Neural progenitor cell (in vitro differentiated cells): Measurements from ENCODE around the gene ZNF574. TPM values are rescaled to one million over a fixed set of nuclear protein-coding genes. Genes with fewer than 3 reads are reported as not detected.

ENCODE experiments used
- DNase-seq: peaks from one replicate; pipeline ENCODE4 v3.0.0-alpha.2; 2016; ENCODE audit warnings: low spot score
- H2AFZ ChIP-seq: fragments of 200-600 bp; sonication (generic); replicated peaks from 2 replicates; pipeline ENCODE4 v1.6.1; 2016; ENCODE audit warnings: antibody characterized with exemption
- H3F3A ChIP-seq: fragments of 200-600 bp; sonication (generic); 2 replicates; pipeline ENCODE4 v1.6.1; 2016; ENCODE audit warnings: antibody characterized with exemption, low read depth
- H3K27ac ChIP-seq: fragments of 200-600 bp; sonication (generic); 2 replicates; pipeline ENCODE4 v1.5.1; 2016; ENCODE audit warnings: mild to moderate bottlenecking
- H3K27me3 ChIP-seq: fragments of 200-600 bp; sonication (generic); 2 replicates; pipeline ENCODE4 v1.6.1; 2016; ENCODE audit warnings: mild to moderate bottlenecking, moderate library complexity
- H3K36me3 ChIP-seq: fragments of 200-600 bp; sonication (generic); 2 replicates; pipeline ENCODE4 v1.5.1; 2016
- H3K4me1 ChIP-seq: fragments of 200-600 bp; sonication (generic); 2 replicates; pipeline ENCODE4 v1.6.1; 2016; ENCODE audit warnings: mixed run types
- H3K4me2 ChIP-seq: fragments of 200-600 bp; sonication (generic); 2 replicates; pipeline ENCODE4 v1.6.1; 2016
- H3K4me3 ChIP-seq: fragments of 200-600 bp; sonication (generic); 2 replicates; pipeline ENCODE4 v1.5.1; 2016
- H3K79me2 ChIP-seq: fragments of 200-600 bp; sonication (generic); 2 replicates; pipeline ENCODE4 v1.6.1; 2016; ENCODE audit warnings: low read depth
- H3K9ac ChIP-seq: fragments of 200-600 bp; sonication (generic); 2 replicates; pipeline ENCODE4 v1.6.1; 2016
- H3K9me3 ChIP-seq: fragments of 200-600 bp; sonication (generic); 2 replicates; pipeline ENCODE4 v1.5.1; 2016; ENCODE audit warnings: low read depth
- H4K20me1 ChIP-seq: fragments of 200-600 bp; sonication (generic); 2 replicates; pipeline ENCODE4 v1.6.1; 2016; ENCODE audit warnings: low read depth
- H3K27ac Mint-ChIP-seq: 3 replicates; pipeline ENCODE4 v1.8.0; 2021; ENCODE audit warnings: mixed read lengths
- H3K27me3 Mint-ChIP-seq: 2 replicates; pipeline ENCODE4 v1.8.0; 2022; ENCODE audit warnings: low read depth, mild to moderate bottlenecking, inconsistent platforms, moderate library complexity, mixed read lengths; ENCODE audit not compliant: insufficient read depth
- H3K36me3 Mint-ChIP-seq: 3 replicates; pipeline ENCODE4 v1.8.0; 2021; ENCODE audit warnings: mixed read lengths
- H3K4me1 Mint-ChIP-seq: 3 replicates; pipeline ENCODE4 v1.8.0; 2021; ENCODE audit warnings: mixed read lengths
- H3K4me3 Mint-ChIP-seq: 3 replicates; pipeline ENCODE4 v1.8.0; 2021; ENCODE audit warnings: mild to moderate bottlenecking, moderate library complexity, mixed read lengths
- H3K9me3 Mint-ChIP-seq: 3 replicates; pipeline ENCODE4 v1.8.0; 2020; ENCODE audit warnings: mixed read lengths
- CTCF ChIP-seq: fragments of 200-600 bp; sonication (generic); IDR thresholded peaks from 2 replicates; pipeline ENCODE4 v1.5.1; 2017; ENCODE audit warnings: antibody characterized with exemption, mild to moderate bottlenecking
- EZH2 ChIP-seq: fragments of 200-600 bp; sonication (generic); IDR thresholded peaks from 2 replicates; pipeline ENCODE4 v1.6.1; 2017; ENCODE audit warnings: antibody characterized with exemption, mild to moderate bottlenecking, moderate library complexity
- EZH2phosphoT487 ChIP-seq: fragments of 200-600 bp; sonication (generic); IDR thresholded peaks from 2 replicates; pipeline ENCODE4 v1.6.1; 2017; ENCODE audit warnings: antibody characterized with exemption
- total RNA-seq: library from RNA; depleted of rRNA; stranded (reverse); fragments of >200 nt; gene quantifications from 2 replicates; pipeline ENCODE4 v1.2.3, GENCODE V29; 2015; ENCODE audit warnings: low replicate concordance

ZNF574 gene
- total RNA-seq, 1 donor from 2014 or later: 13.4 TPM

GRCh38 chr19:42122691-42123607 is 47.0 kb downstream of the ZNF574 start:
- Mint-ChIP-seq H3K4me1 (no peaks in the 10 kb centered on the region), H3K27ac (no peak overlapping the region), H3K36me3 (no peaks in the 10 kb centered on the region), H3K9me3 (peaks cover 11% of the 10 kb centered on the region), H3K4me3 (no peak overlapping the region), H3K27me3 (peaks cover 16% of the 10 kb centered on the region)
- no peaks in the 10 kb centered on the region for H3F3A ChIP-seq
- no peaks in the 10 kb centered on the region for H3K36me3 ChIP-seq
- H3K9me3 ChIP-seq: no peaks in the 10 kb centered on the region
- no peaks in the 10 kb centered on the region for H3K79me2 ChIP-seq
- H2AFZ ChIP-seq: no peak overlapping the region
- no peak overlapping the region for H3K4me2 ChIP-seq
- no peak overlapping the region for H3K27ac ChIP-seq
- no peaks in the 10 kb centered on the region for H3K4me1 ChIP-seq
- TF ChIP-seq EZH2phosphoT487: no peak
- TF ChIP-seq EZH2: no peak
- no peak for TF ChIP-seq CTCF
- H3K9ac ChIP-seq: no peak overlapping the region
- no peaks in the 10 kb centered on the region for H4K20me1 ChIP-seq
- no peak for DNase-seq
- H3K27me3 ChIP-seq: no peaks in the 10 kb centered on the region
- H3K4me3 ChIP-seq: no peak overlapping the region

GRCh38 chr19:42123765-42124164 is 47.8 kb downstream of the ZNF574 start:
- DNase-seq: no peak
- Histone ChIP-seq H3F3A (no peaks in the 10 kb centered on the region), H3K36me3 (no peaks in the 10 kb centered on the region), H3K27me3 (no peaks in the 10 kb centered on the region), H3K27ac (no peak overlapping the region), H3K4me1 (no peaks in the 10 kb centered on the region), H3K79me2 (no peaks in the 10 kb centered on the region), H3K4me3 (no peak overlapping the region), H3K9me3 (no peaks in the 10 kb centered on the region), H3K4me2 (no peak overlapping the region), H2AFZ (no peak overlapping the region), H4K20me1 (no peaks in the 10 kb centered on the region), H3K9ac (no peak overlapping the region)
- TF ChIP-seq EZH2 (no peak), EZH2phosphoT487 (no peak), CTCF (no peak)
- Mint-ChIP-seq H3K9me3 (peaks cover 12% of the 10 kb centered on the region), H3K27ac (no peak overlapping the region), H3K27me3 (peaks cover 18% of the 10 kb centered on the region), H3K4me1 (no peaks in the 10 kb centered on the region), H3K4me3 (peak overlapping the region; percentile 30), H3K36me3 (no peaks in the 10 kb centered on the region)

- Histone ChIP-seq H3F3A (no peaks in the 10 kb centered on the region), H3K27me3 (no peaks in the 10 kb centered on the region), H3K36me3 (no peaks in the 10 kb centered on the region), H3K4me1 (no peaks in the 10 kb centered on the region), H3K9me3 (no peaks in the 10 kb centered on the region), H4K20me1 (no peaks in the 10 kb centered on the region), H3K9ac (no peak overlapping the region), H2AFZ (no peak overlapping the region), H3K4me2 (no peak overlapping the region), H3K79me2 (no peaks in the 10 kb centered on the region), H3K27ac (no peak overlapping the region), H3K4me3 (no peak overlapping the region)
- no peak for DNase-seq
- no peak for TF ChIP-seq EZH2phosphoT487
- TF ChIP-seq EZH2: no peak
- TF ChIP-seq CTCF: no peak
- Mint-ChIP-seq H3K27ac (no peak overlapping the region), H3K9me3 (peaks cover 12% of the 10 kb centered on the region), H3K36me3 (no peaks in the 10 kb centered on the region), H3K27me3 (peaks cover 19% of the 10 kb centered on the region), H3K4me1 (no peaks in the 10 kb centered on the region), H3K4me3 (no peak overlapping the region)
Measured at GRCh38 chr19:42124386-42124901, 48.5 kb downstream of the ZNF574 start.
